Limb (tissue), 2 donors: Measurements from ENCODE around the gene SCMH1.

ENCODE experiments used
- DNase-seq, 2 donors: peaks; one replicate each; pipeline ENCODE4 v3.0.0-alpha.2; 2016; ENCODE audit errors: extremely low spot score in 2 of 2

The SCMH1 gene

GRCh38 chr1:41028034-41028642, 214.0 kb downstream of the SCMH1 start:
- DNase-seq = no peak

- no peak for DNase-seq
These were observed 215.9 kb downstream of the SCMH1 start for GRCh38 chr1:41025979-41026819.

GRCh38 chr1:41024953-41025352, 217.2 kb downstream of the SCMH1 start:
- no peak for DNase-seq

- no peak for DNase-seq
These were observed 218.7 kb downstream of the SCMH1 start for GRCh38 chr1:41023279-41023990.

- no peak for DNase-seq
These were observed 219.7 kb downstream of the SCMH1 start for GRCh38 chr1:41022424-41022823.

GRCh38 chr1:41021526-41022308, 220.4 kb downstream of the SCMH1 start, which contains the start of gene SLFNL1:
Gene SLFNL1, minus strand, starts transcription at chr1:41021725. Its CDS starts 1,065 bp downstream, at chr1:41020660.
- DNase-seq = no peak

- DNase-seq = no peak
These were observed 221.5 kb downstream of the SCMH1 start for GRCh38 chr1:41020654-41021053.

GRCh38 chr1:41020109-41020576, 222.0 kb downstream of the SCMH1 start:
- DNase-seq = no peak

GRCh38 chr1:41019353-41019745, 222.8 kb downstream of the SCMH1 start:
- no peak for DNase-seq

- DNase-seq = no peak
These were observed 224.1 kb downstream of the SCMH1 start for GRCh38 chr1:41018018-41018410.

GRCh38 chr1:41017141-41018017, 224.7 kb downstream of the SCMH1 start:
- DNase-seq = no peak

- DNase-seq = no peak
These were observed 226.1 kb downstream of the SCMH1 start for GRCh38 chr1:41015897-41016470.

GRCh38 chr1:41015281-41015896, 226.7 kb downstream of the SCMH1 start:
- DNase-seq = no peak

GRCh38 chr1:41014871-41015270, 227.2 kb downstream of the SCMH1 start:
- no peak for DNase-seq

- DNase-seq = no peak
These were observed 228.3 kb downstream of the SCMH1 start for GRCh38 chr1:41013796-41014195.

- no peak for DNase-seq
These were observed 229.1 kb downstream of the SCMH1 start for GRCh38 chr1:41013024-41013423.

GRCh38 chr1:41010345-41010744, 231.8 kb downstream of the SCMH1 start:
- DNase-seq = no peak

GRCh38 chr1:41009466-41009865, 232.6 kb downstream of the SCMH1 start:
- DNase-seq = no peak
